GM23338 (cell line): ENCODE measurements around the gene IQCK. TPM values are rescaled to one million over a fixed set of nuclear protein-coding genes. Genes with fewer than 3 reads are reported as not detected.

Experiments
- ATAC-seq: fragments of 200-7000 bp; cut with Tn5 transposase; 3 replicates; pipeline ENCODE4 v1.9.1; 2020
- DNase-seq: peaks from one replicate; pipeline ENCODE4 v3.0.0-alpha.2; 2015; ENCODE audit warnings: low spot score
- H2AFZ ChIP-seq: fragments of 200-600 bp; sonication (generic); 2 replicates; pipeline ENCODE4 v1.8.0; 2016; ENCODE audit warnings: antibody characterized with exemption, mild to moderate bottlenecking, moderate library complexity
- H3F3A ChIP-seq: fragments of 200-600 bp; sonication (generic); replicated peaks from 2 replicates; pipeline ENCODE4 v1.8.0; 2017; ENCODE audit warnings: antibody characterized with exemption, mixed run types, low read depth
- H3K27ac ChIP-seq: fragments of 200-600 bp; sonication (generic); 2 replicates; pipeline ENCODE4 v1.6.1; 2016; ENCODE audit warnings: low read depth
- H3K27me3 ChIP-seq: fragments of 200-600 bp; sonication (generic); 2 replicates; pipeline ENCODE4 v1.8.0; 2016; ENCODE audit warnings: mild to moderate bottlenecking, mixed run types, moderate library complexity; ENCODE audit not compliant: insufficient read depth
- H3K36me3 ChIP-seq: fragments of 200-600 bp; sonication (generic); 2 replicates; pipeline ENCODE4 v1.8.0; 2016; ENCODE audit warnings: mild to moderate bottlenecking; ENCODE audit not compliant: insufficient read depth
- H3K4me1 ChIP-seq: fragments of 200-600 bp; sonication (generic); 2 replicates; pipeline ENCODE4 v1.8.0; 2016; ENCODE audit warnings: mild to moderate bottlenecking, moderate library complexity; ENCODE audit not compliant: insufficient read depth
- H3K4me2 ChIP-seq: fragments of 200-600 bp; sonication (generic); 2 replicates; pipeline ENCODE4 v1.7.1; 2017; ENCODE audit warnings: mixed run types
- H3K4me3 ChIP-seq: fragments of 200-600 bp; sonication (generic); 2 replicates; pipeline ENCODE4 v1.6.1; 2016; ENCODE audit warnings: mixed run types
- H3K79me2 ChIP-seq: fragments of 200-600 bp; sonication (generic); replicated peaks from 2 replicates; pipeline ENCODE4 v1.8.0; 2017; ENCODE audit warnings: mild to moderate bottlenecking; ENCODE audit not compliant: insufficient read depth
- H3K9me2 ChIP-seq: fragments of 200-600 bp; sonication (generic); 2 replicates; pipeline ENCODE4 v1.8.0; 2017; ENCODE audit not compliant: insufficient read depth
- H4K20me1 ChIP-seq: fragments of 200-600 bp; sonication (generic); replicated peaks from 2 replicates; pipeline ENCODE4 v1.8.0; 2017; ENCODE audit warnings: mild to moderate bottlenecking; ENCODE audit not compliant: insufficient read depth
- H3K27ac Mint-ChIP-seq: 2 replicates; pipeline ENCODE4 v1.8.0; 2020; ENCODE audit warnings: inconsistent platforms, mild to moderate bottlenecking, moderate library complexity, mixed read lengths
- H3K27me3 Mint-ChIP-seq: 3 replicates; pipeline ENCODE4 v1.8.0; 2022; ENCODE audit warnings: low read depth, mild to moderate bottlenecking, moderate library complexity, mixed read lengths, inconsistent platforms; ENCODE audit not compliant: insufficient read depth, poor library complexity
- H3K36me3 Mint-ChIP-seq: 3 replicates; pipeline ENCODE4 v1.8.0; 2021; ENCODE audit warnings: low read depth, mild to moderate bottlenecking, inconsistent platforms, moderate library complexity, mixed read lengths
- H3K4me1 Mint-ChIP-seq: 3 replicates; pipeline ENCODE4 v1.8.0; 2020; ENCODE audit warnings: mild to moderate bottlenecking, inconsistent platforms, mixed read lengths
- H3K4me3 Mint-ChIP-seq: 3 replicates; pipeline ENCODE4 v1.8.0; 2021; ENCODE audit warnings: moderate library complexity, mild to moderate bottlenecking, inconsistent platforms, mixed read lengths
- H3K9me3 Mint-ChIP-seq: 3 replicates; pipeline ENCODE4 v1.8.0; 2020; ENCODE audit warnings: moderate library complexity, mild to moderate bottlenecking, inconsistent platforms, mixed read lengths
- CTCF ChIP-seq, 2 experiments: fragments of 200-600 bp in 1 of 2; sonication (generic) in 1 of 2; conservative IDR thresholded peaks; 2 replicates each; pipeline versions ENCODE4 v1.5.1 to v1.6.1; 2016 to 2017; ENCODE audit warnings: antibody characterized with exemption in 2 of 2, low read depth in 2 of 2, mild to moderate bottlenecking in 2 of 2, moderate library complexity in 1 of 2
- EZH2 ChIP-seq: fragments of 200-600 bp; sonication (generic); IDR thresholded peaks from one replicate; pipeline ENCODE4 v1.8.0; 2017; ENCODE audit warnings: antibody characterized with exemption, mild to moderate bottlenecking, low read depth; ENCODE audit not compliant: unreplicated experiment
- JUNB ChIP-seq: IDR thresholded peaks from one replicate; pipeline ENCODE4 v1.6.1; 2016; ENCODE audit warnings: antibody characterized with exemption; ENCODE audit not compliant: unreplicated experiment
- NANOG ChIP-seq: IDR thresholded peaks from 2 replicates; pipeline ENCODE4 v1.6.1; 2016; ENCODE audit warnings: antibody characterized with exemption, borderline replicate concordance
- REST ChIP-seq: IDR thresholded peaks from one replicate; pipeline ENCODE4 v1.6.1; 2018; ENCODE audit warnings: antibody characterized with exemption; ENCODE audit not compliant: unreplicated experiment
- STAT1 ChIP-seq: IDR thresholded peaks from one replicate; pipeline ENCODE4 v1.6.1; 2016; ENCODE audit warnings: antibody characterized with exemption; ENCODE audit not compliant: unreplicated experiment
- ZNF114 ChIP-seq: fragments of 250-450 bp; sonication (Bioruptor Pico); IDR thresholded peaks from 2 replicates; pipeline ENCODE4 v1.5.0; 2020; ENCODE audit warnings: mild to moderate bottlenecking, moderate library complexity
- ZNF331 ChIP-seq: fragments of 250-450 bp; sonication (Bioruptor Pico); IDR thresholded peaks from 2 replicates; pipeline ENCODE4 v1.5.0; 2020; ENCODE audit warnings: low read depth, mild to moderate bottlenecking, moderate library complexity
- ZNF462 ChIP-seq: fragments of 250-450 bp; sonication (Bioruptor Pico); IDR thresholded peaks from 2 replicates; pipeline ENCODE4 v1.5.0; 2020; ENCODE audit warnings: mild to moderate bottlenecking, moderate library complexity
- polyA plus RNA-seq: library from polyadenylated mRNA; unstranded; fragments of >200 nt; fragmentation: Nextera tagmentation; extraction: Ambion mirVana; gene quantifications from 2 replicates; pipeline ENCODE4 v1.2.1, GENCODE V29; 2016
- total RNA-seq: library from RNA; depleted of rRNA; stranded (reverse); fragments of >200 nt; shearing (Covaris generic); gene quantifications from 2 replicates; pipeline ENCODE4 v1.2.3, GENCODE V29; 2014

IQCK gene
- total and polyA plus RNA-seq, 2 experiments from 2014 or later, result 7.6 to 10.0 TPM

GRCh38 chr16:19835968-19836421 is 117.9 kb downstream of the IQCK start:
- TF ChIP-seq STAT1, result no peak
- no peak for TF ChIP-seq EZH2
- TF ChIP-seq ZNF462 (CRISPR knock-in tag), result no peak
- TF ChIP-seq REST, result no peak
- no peak for TF ChIP-seq JUNB
- no peak for TF ChIP-seq ZNF114
- no peak for TF ChIP-seq ZNF331
- TF ChIP-seq CTCF (conservative IDR thresholded peaks at IDR 0.05; ENCODE audit: low read depth in 2 of 2), result no peak
- no peak for TF ChIP-seq NANOG
- Mint-ChIP-seq H3K27ac (no peak overlapping the region), H3K27me3 (no peaks in the 10 kb centered on the region), H3K9me3 (no peaks in the 10 kb centered on the region), H3K36me3 (no peaks in the 10 kb centered on the region), H3K4me3 (no peak overlapping the region), H3K4me1 (peaks cover 16% of the 10 kb centered on the region)
- H3K27ac ChIP-seq, result no peak overlapping the region
- no peak overlapping the region for H3K4me3 ChIP-seq
- no peaks in the 10 kb centered on the region for H3K9me2 ChIP-seq
- no peak overlapping the region for H3K4me2 ChIP-seq
- no peaks in the 10 kb centered on the region for H3K27me3 ChIP-seq
- H2AFZ ChIP-seq, result no peak overlapping the region
- 0 out of 2 replicates have a peak, but pooled peaks cover 3% of the 10 kb centered on the region for H3F3A ChIP-seq
- no peaks in the 10 kb centered on the region for H3K36me3 ChIP-seq
- DNase-seq (no peak), ATAC-seq (no peak)
- H4K20me1 ChIP-seq, result no peaks in the 10 kb centered on the region
- peaks cover 7% of the 10 kb centered on the region for H3K4me1 ChIP-seq
- no peaks in the 10 kb centered on the region for H3K79me2 ChIP-seq
